A172 (cell line): Measurements from ENCODE around the gene ZNF669. TPM values are rescaled to one million over a fixed set of nuclear protein-coding genes. Genes with fewer than 3 reads are reported as not detected.

Experiments used
- DNase-seq: peaks from one replicate; pipeline ENCODE4 v3.0.0-alpha.2; 2015; ENCODE audit warnings: low spot score
- total RNA-seq: library from RNA; depleted of rRNA; stranded (reverse); fragments of >200 nt; shearing (Covaris generic); gene quantifications from 2 replicates; pipeline ENCODE4 v1.2.3, GENCODE V29; 2014

The ZNF669 gene
- total RNA-seq, 1 experiment from 2014 or later, result 22.8 TPM

DNA sequence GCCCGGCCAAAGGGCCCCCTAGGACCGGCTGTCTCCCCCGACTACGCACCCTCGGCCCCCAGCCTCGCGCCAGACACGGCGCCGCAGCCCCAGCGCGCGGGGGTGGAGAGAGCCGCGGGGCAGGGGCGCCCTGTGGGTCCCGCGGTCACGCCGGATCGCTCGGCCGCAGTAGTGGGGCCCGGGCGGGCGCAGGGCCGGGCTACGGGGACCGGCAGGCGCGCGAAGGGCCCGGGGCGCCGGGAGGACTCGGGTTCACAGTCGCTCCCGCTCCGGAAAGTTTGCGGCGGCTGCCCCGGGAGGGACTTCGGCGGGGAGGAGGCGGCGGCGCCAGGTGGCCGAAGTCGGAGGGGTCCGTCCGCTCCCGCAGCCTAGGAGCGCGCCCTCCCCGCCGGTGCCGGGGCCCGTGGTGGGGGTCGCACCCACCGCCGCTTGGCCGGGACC is 7.1 kb upstream of the ZNF669 start:
- DNase-seq, result no peak

DNA sequence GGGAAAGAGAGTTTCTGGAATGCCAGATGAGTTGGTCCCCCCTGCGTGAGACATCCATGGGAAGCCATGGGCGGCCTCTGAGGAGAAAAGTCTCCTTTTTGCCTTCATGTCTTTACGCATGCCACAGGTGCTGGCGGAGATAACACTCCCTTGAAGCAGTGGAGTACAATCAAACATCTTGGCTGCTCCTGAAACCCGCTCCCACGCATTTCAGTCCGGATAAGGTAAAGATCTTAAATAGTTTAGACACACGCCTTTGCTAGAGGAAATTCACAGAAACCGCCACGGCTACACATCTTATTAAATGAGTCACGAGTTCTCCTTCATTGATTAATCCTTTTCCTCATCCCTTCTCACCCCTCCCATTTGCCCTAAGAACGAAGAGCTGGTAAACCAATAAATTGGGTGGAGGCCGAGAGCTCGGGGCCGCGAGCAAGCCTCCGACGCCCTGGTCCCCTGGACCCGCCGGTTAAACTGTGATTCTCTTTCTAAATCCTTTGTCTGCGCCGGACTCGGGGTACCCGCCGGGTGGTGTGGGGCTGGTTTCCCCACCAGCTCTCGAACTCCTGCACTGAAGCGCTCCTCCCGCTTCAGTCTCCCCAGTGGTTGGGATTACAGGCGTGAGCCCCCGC is 6.6 kb upstream of the ZNF669 start:
- DNase-seq, result no peak

DNA sequence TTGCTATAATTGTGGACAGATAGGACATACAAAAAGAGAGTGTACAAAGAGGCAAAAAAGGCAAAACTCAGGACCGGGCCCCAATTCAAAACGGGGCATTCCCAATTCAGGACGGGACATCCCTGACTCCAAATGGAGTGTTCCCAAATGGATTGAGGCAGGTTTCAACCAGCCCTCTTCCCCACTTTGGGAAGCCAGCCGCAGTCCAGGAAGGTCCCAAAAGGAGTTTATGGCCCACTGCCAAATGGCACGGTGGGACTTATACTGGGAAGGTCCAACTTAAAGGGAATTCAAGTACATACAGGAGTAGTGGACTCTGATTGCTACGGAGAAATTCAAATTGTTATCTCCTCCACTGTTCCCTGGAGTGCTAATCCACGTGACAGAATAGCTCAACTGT is 3.5 kb upstream of the ZNF669 start:
- DNase-seq, result no peak

DNA sequence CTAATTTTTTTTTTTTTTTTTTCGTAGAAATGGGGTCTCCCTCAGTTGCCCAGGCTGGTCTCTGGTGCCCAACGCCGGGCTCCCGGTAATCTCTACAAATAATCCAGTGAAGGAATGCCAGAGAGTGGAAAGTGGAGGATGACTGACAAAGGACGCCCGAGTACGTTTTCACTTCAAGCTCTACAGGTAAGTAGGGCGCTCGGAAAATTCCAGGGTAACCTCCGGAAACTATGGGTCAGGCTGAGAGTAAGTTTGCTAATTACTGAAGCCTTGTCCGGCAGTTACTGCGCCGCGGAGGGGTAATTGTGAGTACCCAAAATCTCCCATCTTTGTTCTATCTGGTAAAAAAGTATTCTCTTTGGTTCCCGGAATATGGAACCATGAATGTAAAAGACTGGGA is 1.8 kb upstream of the ZNF669 start:
- DNase-seq, result no peak

DNA sequence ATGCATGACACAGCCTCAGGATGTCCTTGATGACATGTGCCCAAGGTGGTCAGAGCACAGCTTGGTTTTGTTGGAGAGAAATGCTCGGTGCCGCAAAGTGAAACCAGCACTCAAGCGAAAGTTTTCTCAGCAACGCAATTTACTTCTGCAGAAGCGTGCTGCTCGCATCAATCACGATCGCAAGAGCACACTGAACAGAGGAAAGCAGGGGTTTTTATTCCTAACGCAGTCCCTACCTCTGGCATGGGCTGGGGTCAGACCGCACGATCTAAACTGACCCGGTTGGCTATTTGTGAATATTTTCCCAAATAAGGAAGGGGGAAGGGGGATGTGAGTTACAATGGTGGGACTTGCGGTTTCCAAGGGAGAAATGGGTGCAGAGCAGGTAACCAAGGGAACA is 809 bp upstream of the ZNF669 start:
- DNase-seq, result no peak

DNA sequence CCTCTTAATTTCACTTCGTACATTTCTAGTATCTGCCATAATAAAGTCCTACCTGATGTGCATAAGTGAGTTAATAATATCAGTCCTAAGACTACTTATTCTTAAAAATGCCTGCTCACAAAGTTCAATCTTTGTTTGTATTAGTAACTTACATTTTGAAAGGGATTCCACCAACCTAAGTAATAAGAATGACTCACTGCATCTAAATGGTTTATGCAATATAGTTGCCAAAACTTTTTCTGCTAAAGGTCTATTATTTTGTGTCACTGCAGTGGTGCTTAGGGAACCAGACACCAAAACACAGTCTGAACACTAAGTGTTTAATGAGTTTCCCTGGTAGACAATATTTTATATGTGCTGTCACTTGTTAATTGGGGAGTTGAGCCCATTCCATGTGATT is 1.8 kb downstream of the ZNF669 start:
- DNase-seq, result no peak

DNA sequence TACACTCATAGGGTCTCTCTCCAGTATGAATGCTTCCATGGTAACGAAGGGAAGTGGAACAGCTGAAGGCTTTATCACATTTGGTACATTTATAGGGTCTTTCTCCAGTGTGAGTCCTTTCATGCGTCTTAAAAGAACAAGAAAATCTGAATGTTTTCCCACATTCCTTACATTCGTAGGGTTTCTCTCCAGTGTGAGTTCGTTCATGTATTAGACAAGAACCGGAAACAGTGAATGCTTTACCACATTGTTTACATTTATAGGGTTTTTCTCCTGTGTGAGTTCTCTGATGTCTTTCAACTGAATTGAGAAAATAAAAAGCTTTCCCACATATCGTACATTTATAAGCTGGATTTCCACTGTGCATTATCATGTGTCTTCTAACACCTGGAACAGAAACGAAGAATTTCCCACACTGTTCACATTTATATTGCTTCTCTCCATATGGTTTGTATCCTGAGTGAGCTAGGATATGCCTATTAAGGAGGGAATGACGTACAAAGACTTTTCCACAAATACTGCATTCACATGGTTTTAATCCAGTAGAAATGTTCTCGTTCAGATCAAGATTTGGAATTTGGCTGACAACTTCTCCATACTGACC is 3.4 kb downstream of the ZNF669 start:
- DNase-seq, result no peak

DNA sequence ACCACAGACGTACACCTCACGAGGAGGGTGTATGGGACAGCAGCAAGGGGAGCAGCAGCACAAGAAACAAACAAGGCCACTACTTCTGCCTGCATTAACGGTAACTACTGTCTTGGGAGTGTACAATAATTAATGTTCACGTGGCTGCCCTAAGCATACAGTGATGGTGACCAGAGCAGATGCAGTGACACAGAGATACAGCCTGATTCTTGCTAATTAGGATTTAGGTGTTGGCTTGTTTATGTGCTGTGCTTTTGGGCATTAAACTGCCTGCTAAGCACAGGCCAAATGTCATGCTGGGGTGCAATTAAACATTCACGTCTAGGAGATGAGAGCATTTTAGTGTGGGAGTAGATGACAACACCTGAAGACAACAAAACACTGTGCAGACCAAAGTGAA is 7.2 kb downstream of the ZNF669 start:
- DNase-seq, result no peak

DNA sequence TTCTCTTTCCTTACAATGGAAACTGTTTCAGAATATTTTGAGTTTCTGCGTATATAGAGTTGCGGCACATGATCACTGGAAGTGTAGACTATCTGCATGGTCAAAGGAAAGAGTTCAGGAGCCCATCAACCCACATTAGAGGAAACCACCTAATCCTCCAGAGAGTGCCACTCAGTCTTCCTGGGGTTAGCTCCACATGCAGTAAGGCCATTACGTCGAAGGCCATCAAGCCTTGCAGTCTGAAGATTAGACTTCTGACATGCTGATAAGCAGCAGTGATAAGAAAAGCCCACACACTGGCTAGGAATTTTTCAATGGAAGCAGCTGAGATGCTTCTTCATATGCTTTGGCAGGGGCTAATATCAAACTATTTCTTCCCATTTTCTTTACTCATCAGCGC is 7.6 kb downstream of the ZNF669 start:
- no peak for DNase-seq

DNA sequence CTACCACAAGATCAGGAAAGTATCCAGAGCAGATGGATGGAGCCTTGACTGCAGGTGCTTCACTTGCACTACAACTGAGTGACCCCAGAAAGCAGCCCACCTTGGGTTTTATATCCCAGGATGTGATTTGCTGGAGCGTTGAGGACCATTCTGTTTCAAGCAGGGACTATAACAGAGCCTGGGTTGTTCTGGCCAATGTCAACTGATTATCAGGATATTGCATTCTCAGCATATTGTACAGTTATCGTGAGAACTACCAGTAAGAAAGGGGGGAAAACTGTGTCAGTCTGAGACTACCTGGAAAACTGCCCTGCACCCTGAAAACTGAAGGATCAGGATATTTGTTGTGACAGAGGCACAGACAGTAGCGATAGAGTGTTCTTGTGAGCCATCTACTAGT is 8.0 kb downstream of the ZNF669 start:
- DNase-seq, result no peak

DNA sequence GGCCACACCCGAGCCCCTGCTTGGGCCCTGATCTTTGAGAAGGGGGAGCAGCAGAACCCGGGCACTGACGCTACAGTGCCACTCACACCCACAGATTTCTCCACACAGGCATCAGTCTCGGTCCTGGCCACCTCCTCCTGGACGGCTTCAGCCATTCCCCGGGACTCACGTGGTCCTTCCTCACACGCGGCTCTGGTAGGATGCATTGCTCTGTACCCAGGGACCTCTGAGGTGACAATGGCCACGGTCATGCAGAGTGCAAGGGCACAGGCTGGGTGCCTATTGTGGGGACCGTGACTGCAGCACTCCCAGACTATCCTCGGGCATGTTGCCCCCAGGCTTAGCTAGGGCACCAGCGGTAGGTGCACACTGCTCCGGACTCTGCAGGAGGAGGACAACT is 13.7 kb downstream of the ZNF669 start:
- no peak for DNase-seq

DNA sequence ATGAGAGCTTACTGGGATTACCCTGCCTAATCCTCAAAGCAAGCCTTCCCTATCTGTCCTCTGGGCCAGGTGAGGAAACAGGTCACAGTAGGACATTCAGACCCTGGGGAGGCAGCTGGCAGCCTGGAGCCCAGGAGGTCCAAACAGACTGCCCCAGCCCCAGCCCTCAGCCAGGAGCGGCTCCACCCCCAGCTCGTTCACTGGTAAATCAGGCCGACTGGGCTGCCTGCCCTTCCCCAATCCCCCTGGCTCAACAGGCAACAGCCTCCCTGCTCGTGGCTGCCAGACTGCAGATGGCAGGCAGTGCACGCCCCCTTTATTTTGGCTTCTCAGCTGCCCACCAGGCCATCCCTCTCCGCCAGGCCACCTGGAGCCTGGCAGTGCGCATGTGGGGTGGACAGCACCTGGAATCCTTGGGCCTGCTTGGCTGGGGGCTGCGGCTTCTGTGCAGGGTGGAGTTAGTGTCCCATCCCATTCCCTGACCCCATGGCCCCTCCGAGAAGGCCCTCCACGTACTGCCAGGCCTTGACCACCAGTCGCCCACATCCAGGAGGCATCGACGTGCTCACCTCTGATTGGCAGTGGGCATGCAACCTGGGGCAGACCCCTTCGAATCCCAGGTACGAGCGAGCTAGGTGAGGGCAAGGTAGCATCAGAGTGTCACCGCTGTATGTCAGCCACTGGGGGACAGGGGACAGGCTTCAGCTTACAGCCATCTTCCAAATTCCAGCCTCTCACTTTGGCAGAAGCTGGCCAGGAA is 14.4 kb downstream of the ZNF669 start:
- DNase-seq, result no peak

DNA sequence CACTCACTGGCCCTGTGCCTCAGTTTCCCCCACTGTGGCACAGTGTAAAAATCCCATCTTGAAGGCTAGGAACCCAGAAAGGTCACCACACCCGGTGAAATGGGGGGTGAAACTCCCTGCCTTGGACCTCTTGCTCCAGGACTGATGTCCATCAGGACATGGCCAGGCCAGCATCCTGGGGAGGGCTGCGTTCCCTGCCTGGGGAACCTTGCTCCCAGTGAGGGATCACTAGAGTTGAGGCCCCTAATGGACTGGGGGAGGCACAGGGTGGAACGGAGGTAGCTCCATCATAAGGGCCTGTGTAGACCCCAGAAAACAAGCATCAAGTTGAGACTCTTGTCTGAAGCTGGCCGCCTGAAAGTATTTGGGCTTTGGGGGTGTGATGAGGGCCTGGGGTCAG is 15.2 kb downstream of the ZNF669 start:
- DNase-seq, result no peak

DNA sequence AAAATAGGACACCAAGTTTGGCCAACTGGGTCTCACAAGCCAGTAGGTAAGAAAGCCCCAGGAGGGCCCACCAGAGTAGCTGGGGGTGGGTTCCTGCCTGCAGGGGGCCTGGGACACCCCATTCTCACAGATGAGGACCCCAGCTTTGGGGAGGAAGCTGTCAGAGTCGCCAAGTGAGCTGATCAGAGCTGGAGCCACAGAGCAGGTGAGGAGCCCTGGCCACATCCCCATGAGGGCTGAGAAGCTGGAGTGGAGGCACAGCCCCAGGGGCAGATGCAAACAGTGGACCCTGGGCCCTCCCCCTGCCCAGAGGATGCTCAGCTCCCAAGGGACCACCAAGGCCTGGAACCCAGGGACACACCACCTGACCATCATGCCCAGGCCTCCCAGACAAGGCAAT is 16.9 kb downstream of the ZNF669 start:
- DNase-seq, result no peak

DNA sequence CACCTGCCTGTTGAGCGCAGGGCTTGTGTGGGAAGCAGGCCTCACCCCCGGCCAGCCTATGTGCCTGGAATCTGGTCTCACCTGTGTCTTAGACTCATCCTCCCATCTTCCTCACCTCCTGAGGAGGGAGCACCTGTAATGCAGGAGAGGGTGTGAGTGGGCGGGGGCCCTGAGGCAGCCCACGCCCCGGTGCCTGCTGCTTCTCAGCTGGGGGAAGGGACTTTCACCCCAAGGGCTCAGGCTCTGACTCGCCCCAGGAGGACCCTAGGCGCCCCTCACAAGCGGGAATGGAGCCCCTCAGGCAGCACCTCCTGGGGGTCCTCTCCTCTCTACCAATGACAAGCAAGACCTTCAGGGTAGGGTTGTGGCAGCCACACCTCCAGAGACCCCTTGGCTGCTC is 18.8 kb downstream of the ZNF669 start:
- DNase-seq, result no peak

DNA sequence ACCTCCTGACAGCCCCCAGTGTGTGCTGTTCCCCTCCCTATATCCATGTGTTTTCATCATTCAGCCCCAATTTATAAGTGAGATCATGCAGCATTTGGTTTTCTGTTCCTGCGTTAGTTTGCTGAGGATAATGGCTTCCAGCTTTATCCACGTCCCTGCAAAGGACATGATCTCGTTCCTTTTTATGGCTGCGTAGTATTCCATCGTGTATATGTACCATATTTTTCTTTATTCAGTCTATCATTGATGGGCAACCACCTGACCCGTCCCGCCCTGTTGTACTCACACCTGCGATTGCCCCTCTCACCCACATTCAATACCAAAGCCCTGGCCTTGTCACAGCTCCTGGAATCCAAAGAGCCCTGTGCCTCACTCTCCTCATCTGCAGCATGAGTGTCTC is 19.4 kb downstream of the ZNF669 start:
- DNase-seq, result no peak

DNA sequence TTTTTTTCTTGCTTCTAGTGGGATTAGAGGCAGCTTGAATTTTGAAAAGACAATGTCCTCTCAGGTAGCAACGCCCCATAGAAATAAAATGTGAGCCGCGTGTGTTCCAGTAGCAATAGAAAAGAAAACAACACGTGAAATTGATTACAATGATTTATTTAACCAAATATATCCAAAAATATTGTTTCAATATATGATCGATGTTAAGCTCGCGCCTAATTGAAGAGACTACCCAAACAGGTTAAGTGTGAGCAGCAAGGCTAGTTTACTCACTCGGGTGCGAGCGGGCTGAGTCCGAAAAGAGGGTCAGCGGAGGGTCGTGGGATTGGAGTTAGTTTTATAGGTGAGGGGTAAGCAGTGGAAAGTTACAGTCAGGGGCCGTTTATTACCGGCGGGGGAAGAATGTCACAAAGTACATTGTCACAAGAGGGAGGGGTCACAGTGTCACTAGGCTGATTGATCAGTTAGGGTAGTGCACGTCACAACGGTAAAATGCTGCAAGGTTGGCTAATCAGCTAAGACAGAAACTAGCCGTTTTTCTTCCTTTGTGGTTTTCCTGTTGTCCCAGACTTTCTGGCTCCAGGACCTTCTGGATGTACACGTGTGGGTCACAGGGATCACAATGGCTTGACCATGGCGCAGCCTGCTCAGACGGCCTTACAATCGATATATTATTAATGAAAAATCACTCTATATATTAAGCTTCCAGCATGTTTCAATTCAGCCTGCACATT is 24.8 kb downstream of the ZNF669 start:
- no peak for DNase-seq

DNA sequence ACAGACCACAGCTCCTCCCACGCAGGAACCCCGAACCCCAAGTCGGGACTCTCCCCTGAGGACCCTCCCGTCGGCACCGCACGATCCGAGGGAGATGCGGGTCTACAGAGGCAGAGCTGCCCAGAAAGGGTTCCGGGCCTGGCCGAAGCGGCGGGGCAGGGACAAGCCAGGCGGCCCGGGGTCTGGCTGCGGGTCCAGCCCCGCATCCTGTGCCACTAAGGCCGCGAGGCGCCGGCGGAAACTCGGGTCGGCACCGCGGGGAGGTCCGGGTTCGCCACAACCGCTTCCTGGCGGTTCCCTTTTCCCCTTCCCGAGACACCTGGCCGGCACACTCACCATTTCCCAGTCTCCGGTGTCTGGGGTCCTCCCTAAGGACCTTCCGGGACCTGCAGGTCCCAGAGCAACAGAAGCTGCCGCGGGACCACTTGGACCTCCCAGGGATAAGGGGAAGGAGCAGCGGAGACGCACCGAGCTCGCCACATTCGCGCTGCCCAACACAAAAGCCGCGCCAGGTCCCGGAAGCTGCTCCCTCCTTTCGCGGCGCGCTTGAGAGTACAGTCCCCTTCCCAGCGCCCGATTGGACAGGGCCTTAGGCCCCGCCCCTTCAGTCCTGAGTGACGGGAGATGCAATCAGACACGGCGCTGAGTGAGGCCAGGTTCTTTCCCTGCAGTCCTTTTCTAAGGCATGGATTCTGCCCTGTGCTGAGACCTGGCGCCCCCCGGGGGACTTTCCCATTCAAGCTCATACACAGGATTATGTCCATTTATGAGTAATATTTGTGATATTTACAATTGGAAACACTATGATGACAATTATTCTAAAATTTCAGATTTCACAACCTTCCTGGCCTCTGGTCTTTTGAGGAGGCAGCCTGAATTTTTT is 25.7 kb downstream of the ZNF669 start, which contains the start of gene ZNF670:
Gene ZNF670 (minus strand): TSS at position 554 of the 883 bp plus-strand sequence. CDS start 215 bp downstream, at position 339.
- DNase-seq, result peak; percentile 96

DNA sequence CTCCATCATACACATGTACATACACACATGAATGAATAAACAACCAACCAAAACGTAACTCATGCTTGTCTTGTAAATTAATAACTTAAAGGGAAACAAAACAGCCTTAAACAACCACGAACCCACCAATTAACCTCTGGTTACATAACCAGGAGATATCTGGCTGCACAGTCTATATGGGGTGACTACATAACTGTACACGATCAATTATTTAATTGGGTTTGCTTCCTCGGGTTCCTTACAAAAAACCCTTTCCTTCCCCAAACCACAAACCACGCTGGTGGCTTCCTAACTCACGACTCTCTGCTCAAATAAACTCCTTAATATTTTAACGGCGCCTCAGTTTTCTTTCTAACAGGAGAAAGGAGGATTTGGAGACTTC is 26.3 kb downstream of the ZNF669 start:
- DNase-seq, result no peak

DNA sequence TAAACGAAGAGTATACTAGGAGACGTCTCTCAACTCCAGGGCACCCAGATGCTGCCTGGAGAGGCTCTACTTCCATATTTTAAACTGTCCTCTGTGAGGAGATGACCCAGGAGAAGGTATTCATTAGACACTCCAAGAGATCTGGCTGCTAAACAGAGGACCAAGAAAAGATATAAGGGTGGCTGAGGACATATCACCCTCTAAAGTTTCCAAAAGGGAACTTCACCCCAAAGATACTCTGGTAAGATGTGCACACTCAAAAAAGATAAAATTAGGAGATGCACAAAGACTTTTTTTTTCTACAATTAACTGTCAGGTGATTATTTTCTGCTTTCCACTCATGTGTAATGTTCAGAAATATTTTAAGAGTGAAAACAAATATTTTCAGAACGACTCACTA is 26.9 kb downstream of the ZNF669 start:
- no peak for DNase-seq

DNA sequence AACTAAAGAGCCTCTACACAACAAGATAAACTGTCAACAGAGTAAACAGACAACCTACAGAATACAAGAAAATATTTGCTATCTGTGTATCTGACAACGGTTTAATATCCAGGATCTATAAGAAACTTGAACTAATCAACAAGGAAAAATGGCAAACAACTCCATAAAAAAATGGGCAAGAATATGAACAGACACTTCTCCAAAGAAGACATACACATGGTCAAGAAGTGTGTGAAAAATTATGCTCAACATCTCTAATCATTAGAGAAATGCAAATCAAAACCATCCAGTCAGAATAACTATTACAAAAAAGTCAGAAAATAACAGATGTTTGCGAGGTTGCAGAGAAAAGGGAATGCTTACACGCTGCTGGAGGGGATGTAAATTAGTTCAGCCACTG is 33.5 kb downstream of the ZNF669 start:
- no peak for DNase-seq

DNA sequence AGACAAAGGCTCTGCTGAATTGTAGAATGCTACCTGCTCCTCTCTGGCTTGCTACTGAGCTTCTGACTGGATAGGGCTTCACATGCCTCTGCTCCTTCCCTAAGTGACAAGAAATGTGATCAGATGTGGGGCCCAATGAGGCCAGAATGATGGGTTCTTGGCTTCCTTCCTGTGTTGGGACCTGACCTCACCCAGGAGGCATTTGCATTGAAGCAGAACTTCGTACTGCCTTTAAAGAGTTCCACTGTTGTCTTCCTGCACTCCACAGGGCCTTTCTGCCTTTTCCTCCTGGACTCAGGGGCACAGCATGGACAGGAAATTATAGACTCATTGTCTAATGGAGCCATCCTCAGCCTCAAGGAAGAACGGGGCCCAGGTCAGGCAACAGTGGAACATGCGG is 39.9 kb downstream of the ZNF669 start:
- no peak for DNase-seq
